SH-SY5Y (cell line): ENCODE results near the gene CWH43.

Experiments
- GATA2 ChIP-seq: IDR thresholded peaks from 2 replicates; pipeline ENCODE4 v1.6.1; 2011; ENCODE audit warnings: mild to moderate bottlenecking, low read depth, low read length
- GATA3 ChIP-seq: IDR thresholded peaks from 2 replicates; pipeline ENCODE4 v1.6.1; 2011; ENCODE audit warnings: low read depth, mild to moderate bottlenecking, low read length, moderate library complexity

DNA sequence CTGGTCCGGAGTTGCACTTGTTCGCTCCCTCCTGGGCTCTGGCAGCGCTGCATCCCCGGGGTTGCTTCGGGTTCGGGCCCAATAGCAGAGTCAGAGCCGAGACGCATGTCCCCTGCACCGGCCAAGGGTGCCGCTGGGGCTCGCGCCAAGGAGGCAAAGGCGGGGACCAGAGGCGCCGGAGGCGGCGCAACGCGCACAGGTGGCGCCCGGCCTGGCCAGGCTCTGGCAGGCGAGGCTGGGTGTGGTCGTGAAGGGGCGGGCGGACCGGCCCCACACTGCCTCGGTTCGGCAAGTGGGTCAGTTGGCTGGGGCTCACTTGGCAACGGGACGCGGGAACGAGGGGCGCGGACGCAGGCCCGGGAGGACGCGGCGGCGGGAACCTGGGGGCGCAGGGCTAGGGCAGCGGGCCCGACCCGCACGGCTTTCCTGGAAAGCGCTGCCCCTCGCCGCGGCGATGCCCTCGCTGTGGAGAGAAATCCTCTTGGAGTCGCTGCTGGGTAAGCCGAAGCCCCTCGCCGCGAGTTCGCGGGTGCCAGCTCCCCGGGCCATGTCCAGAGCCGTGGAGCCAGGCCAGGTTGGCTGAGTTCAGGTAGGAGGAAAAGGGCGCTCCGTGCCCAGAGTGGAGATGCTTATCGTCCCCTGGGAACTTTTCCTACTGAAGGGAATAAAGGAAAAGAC lies at the start of gene CWH43:
- no peak for TF ChIP-seq GATA2
- TF ChIP-seq GATA3 = no peak
